Midbrain (tissue), 1 donor: ENCODE data around the gene RILPL1.
A peak's percentile ranks its signal among the peaks of the same experiment; 100 is the strongest.
"Not testable (repeated sequence)": the region's sequence is repeated elsewhere in the genome, so short reads cannot be mapped to it uniquely, and the experiment has no call there.

ENCODE experiments used
- DNase-seq: peaks from one replicate; lab custom pipeline; 2025; lab: John Stamatoyannopoulos, UW

Gene RILPL1

GRCh38 chr12:123533672-123534643 is at the start of gene RILPL1:
Gene RILPL1 (minus strand): TSS chr12:123533719. CDS start chr12:123533482, 237 bp downstream.
- peak; percentile 47 for DNase-seq

- DNase-seq = no peak
Observed at GRCh38 chr12:123580772-123581171, 47.3 kb upstream of the RILPL1 start.

GRCh38 chr12:123578829-123579228 is 45.3 kb upstream of the RILPL1 start:
- not testable (repeated sequence) for DNase-seq

- DNase-seq = no peak
Observed at GRCh38 chr12:123578243-123578642, 44.7 kb upstream of the RILPL1 start.

GRCh38 chr12:123576611-123577010 is 43.1 kb upstream of the RILPL1 start:
- no peak for DNase-seq

GRCh38 chr12:123573870-123574269 is 40.4 kb upstream of the RILPL1 start:
- no peak for DNase-seq

- no peak for DNase-seq
Observed at GRCh38 chr12:123572391-123572790, 38.9 kb upstream of the RILPL1 start.

GRCh38 chr12:123571343-123571813 is 37.9 kb upstream of the RILPL1 start:
- no peak for DNase-seq

- DNase-seq = no peak
Observed at GRCh38 chr12:123559468-123559867, 25.9 kb upstream of the RILPL1 start.

GRCh38 chr12:123558487-123558886 is 25.0 kb upstream of the RILPL1 start:
- DNase-seq = not testable (repeated sequence)

GRCh38 chr12:123554843-123555242 is 21.3 kb upstream of the RILPL1 start:
- not testable (repeated sequence) for DNase-seq

GRCh38 chr12:123554136-123554535 is 20.6 kb upstream of the RILPL1 start:
- DNase-seq = not testable (repeated sequence)

GRCh38 chr12:123550700-123551099 is 17.2 kb upstream of the RILPL1 start:
- no peak for DNase-seq

GRCh38 chr12:123548107-123548506 is 14.6 kb upstream of the RILPL1 start:
- DNase-seq = no peak

- no peak for DNase-seq
Observed at GRCh38 chr12:123546281-123546680, 12.8 kb upstream of the RILPL1 start.

- DNase-seq = no peak
Observed at GRCh38 chr12:123543541-123543940, 10.0 kb upstream of the RILPL1 start.

GRCh38 chr12:123540899-123541662 is 7.6 kb upstream of the RILPL1 start:
- no peak for DNase-seq

GRCh38 chr12:123535952-123536351 is 2.4 kb upstream of the RILPL1 start:
- not testable (repeated sequence) for DNase-seq

- DNase-seq = peak; percentile 20
Observed at GRCh38 chr12:123532808-123533649, 490 bp downstream of the RILPL1 start.

- DNase-seq = no peak
Observed at GRCh38 chr12:123532019-123532418, 1.5 kb downstream of the RILPL1 start.

GRCh38 chr12:123531091-123531490 is 2.4 kb downstream of the RILPL1 start:
- DNase-seq = no peak

- DNase-seq = no peak
Observed at GRCh38 chr12:123530668-123531067, 2.9 kb downstream of the RILPL1 start.
